GM12878 (cell line): Measurements from ENCODE around the gene CTPS1. TPM values are rescaled to one million over a fixed set of nuclear protein-coding genes. Genes with fewer than 3 reads are reported as not detected.
A peak's percentile ranks its signal among the peaks of the same experiment; 100 is the strongest.

Experiments
- ATAC-seq: fragments of 200-7000 bp; cut with Tn5 transposase; 3 replicates; pipeline ENCODE4 v1.9.1; 2020; ENCODE audit warnings: mild to moderate bottlenecking, moderate library complexity
- BruUV-seq: library from RNA; stranded (reverse); fragments of 400-500 nt; replicated peaks from 2 replicates; lab custom pipeline; 2021; lab: Mats Ljungman, UMichigan
- CTCF ChIA-PET: fragments of 300-600 bp; sonication (Branson Sonifier 250); formaldehyde crosslinking; extraction: SDS; loops from one replicate; lab custom pipeline; 2021; ENCODE audit warnings: inconsistent platforms; lab: Yijun Ruan, JAX
- POLR2A ChIA-PET: fragments of 350-600 bp; formaldehyde crosslinking; extraction: SDS; loops from one replicate; lab custom pipeline; 2021; ENCODE audit warnings: inconsistent platforms; lab: Charles Lee
- RAD21 ChIA-PET: fragments of 300-600 bp; sonication (Branson Sonifier 250); formaldehyde crosslinking; loops from one replicate; lab custom pipeline; 2023; ENCODE audit warnings: antibody characterized with exemption; ENCODE audit not compliant: unreplicated experiment; lab: Charles Lee
- SMC1A ChIA-PET: fragments of 300-600 bp; sonication (Branson Sonifier 250); formaldehyde crosslinking; loops from one replicate; lab custom pipeline; 2023; ENCODE audit not compliant: unreplicated experiment, uncharacterized antibody; lab: Charles Lee
- DNase-seq: peaks from one replicate; pipeline ENCODE4 v3.0.0-alpha.2; 2011; ENCODE audit warnings: low read depth, low spot score
- FAIRE-seq: peaks from 3 replicates; lab custom pipeline; 2011; peaks lifted over from hg19 to GRCh38; lab: Jason Lieb, UNC
- H2AFZ ChIP-seq: 2 replicates; pipeline ENCODE4 v1.6.0; 2011; ENCODE audit warnings: low read depth, low read length, control low read depth; ENCODE audit not compliant: control insufficient read depth
- H3K27ac ChIP-seq: 2 replicates; pipeline ENCODE4 v1.5.1; 2011; ENCODE audit warnings: control low read depth; ENCODE audit not compliant: control insufficient read depth, insufficient read depth
- H3K27me3 ChIP-seq, 2 experiments: replicated peaks in 1 of 2; 2 replicates each; pipeline versions ENCODE4 v1.6.0 to v1.6.1; 2011; ENCODE audit warnings: low read length in 1 of 2; ENCODE audit not compliant: control insufficient read depth in 2 of 2, insufficient read depth in 2 of 2
- H3K36me3 ChIP-seq, 2 experiments: 2 replicates each; pipeline ENCODE4 v1.5.1; 2011; ENCODE audit warnings: low read length in 1 of 2; ENCODE audit not compliant: control insufficient read depth in 2 of 2, insufficient read depth in 2 of 2
- H3K4me1 ChIP-seq: 2 replicates; pipeline ENCODE4 v1.6.1; 2011; ENCODE audit warnings: mild to moderate bottlenecking, low read length, moderate library complexity, mixed read lengths; ENCODE audit not compliant: control insufficient read depth, insufficient read depth
- H3K4me2 ChIP-seq: 2 replicates; pipeline ENCODE4 v1.6.0; 2011; ENCODE audit warnings: control low read depth; ENCODE audit not compliant: control insufficient read depth, insufficient read depth
- H3K4me3 ChIP-seq: fragments of 200-600 bp; sonication (generic); 2 replicates; pipeline ENCODE4 v1.5.1; 2016
- H3K79me2 ChIP-seq: 2 replicates; pipeline ENCODE4 v1.6.0; 2011; ENCODE audit warnings: low read length; ENCODE audit not compliant: control insufficient read depth, insufficient read depth
- H3K9ac ChIP-seq: 2 replicates; pipeline ENCODE4 v1.8.0; 2011; ENCODE audit warnings: low read length, control low read depth, mixed read lengths; ENCODE audit not compliant: control insufficient read depth, insufficient read depth
- H3K9me3 ChIP-seq: replicated peaks from 3 replicates; pipeline ENCODE4 v1.5.1; 2011; ENCODE audit warnings: mild to moderate bottlenecking, low read length; ENCODE audit not compliant: control insufficient read depth, insufficient read depth
- H4K20me1 ChIP-seq: 2 replicates; pipeline ENCODE4 v1.6.0; 2011; ENCODE audit not compliant: control insufficient read depth, insufficient read depth
- BCL11A ChIP-seq: IDR thresholded peaks from 2 replicates; pipeline ENCODE4 v1.6.1; 2011; ENCODE audit warnings: low read depth, low read length
- CBX5 ChIP-seq: sonication (generic); IDR thresholded peaks from 2 replicates; pipeline ENCODE4 v1.6.1; 2016; ENCODE audit warnings: low read depth, moderate library complexity, mild to moderate bottlenecking, inconsistent platforms
- CUX1 ChIP-seq: IDR thresholded peaks from 2 replicates; pipeline ENCODE4 v1.6.1; 2012; ENCODE audit warnings: improper control_type of control experiment, low read depth, low read length; ENCODE audit not compliant: insufficient replicate concordance
- EGR1 ChIP-seq, 2 experiments: IDR thresholded peaks; 1 replicate in 1 of 2; 2 replicates in 1 of 2; pipeline ENCODE4 v1.6.1; 2011 to 2012; ENCODE audit warnings: low read depth in 2 of 2, low read length in 2 of 2, borderline replicate concordance in 1 of 2, mild to moderate bottlenecking in 1 of 2, moderate library complexity in 1 of 2
- ESRRA ChIP-seq: IDR thresholded peaks from 2 replicates; pipeline ENCODE4 v1.6.1; 2012; ENCODE audit warnings: mild to moderate bottlenecking, low read length, improper control_type of control experiment
- IKZF2 ChIP-seq, 2 experiments: fragments of 450-650 bp; IDR thresholded peaks; 2 replicates each; pipeline ENCODE4 v1.6.1; 2017; ENCODE audit warnings: mild to moderate bottlenecking in 2 of 2, moderate library complexity in 2 of 2
- LARP7 ChIP-seq: fragments of 450-650 bp; IDR thresholded peaks from 2 replicates; pipeline ENCODE4 v1.6.1; 2017; ENCODE audit warnings: mild to moderate bottlenecking
- NKRF ChIP-seq: fragments of 450-650 bp; conservative IDR thresholded peaks from 2 replicates; pipeline ENCODE4 v1.6.1; 2017; ENCODE audit warnings: mild to moderate bottlenecking, moderate library complexity
- NR2F1 ChIP-seq: fragments of 450-650 bp; conservative IDR thresholded peaks from 2 replicates; pipeline ENCODE4 v1.6.1; 2017; ENCODE audit warnings: mild to moderate bottlenecking
- SMARCA5 ChIP-seq: fragments of 450-650 bp; IDR thresholded peaks from 2 replicates; pipeline ENCODE4 v1.6.1; 2017; ENCODE audit warnings: mild to moderate bottlenecking
- STAT3 ChIP-seq: IDR thresholded peaks from 2 replicates; pipeline ENCODE4 v1.6.1; 2011; ENCODE audit warnings: low read depth, low read length, improper control_type of control experiment
- TARDBP ChIP-seq: IDR thresholded peaks from 2 replicates; pipeline ENCODE4 v1.6.1; 2016; ENCODE audit warnings: borderline replicate concordance
- ZNF592 ChIP-seq: fragments of 450-650 bp; IDR thresholded peaks from 2 replicates; pipeline ENCODE4 v1.6.1; 2017; ENCODE audit warnings: mild to moderate bottlenecking, moderate library complexity
- WGBS: methylation state at CpG from one replicate; pipeline ENCODE4 v1.1.6; 2016; ENCODE audit warnings: low lambda C conversion rate; ENCODE audit not compliant: insufficient replicate concordance, insufficient coverage; ENCODE audit errors: missing lambda C conversion rate; 5-methylcytosine and 5-hydroxymethylcytosine counted together
- in situ Hi-C: fragments of 300-500 bp; cut with MboI; formaldehyde crosslinking; loops from 9 replicates; pipeline ENCODE4 v1.14.3; 2018; ENCODE audit warnings: mixed read lengths
- intact Hi-C: fragments of 100-400 bp; cut with micrococcal nuclease; formaldehyde crosslinking; loops from one replicate; pipeline ENCODE4 v1.14.2; 2022; ENCODE audit not compliant: unreplicated experiment
- polyA plus RNA-seq, 11 experiments: library from polyadenylated mRNA; depleted of rRNA in 4 of 11; unstranded in 6 of 11; stranded (reverse) in 5 of 11; fragments of >200 nt; fragmentation: Nextera tagmentation in 4 of 11; fragmentation: Illumina TruSeq in 1 of 11; extraction: Ambion mirVana in 4 of 11; extraction: Trizol in 1 of 11; gene quantifications; 1 replicate in 1 of 11; 2 replicates in 10 of 11; pipeline versions ENCODE4 v1.2.1 to v1.2.3, GENCODE V29; 2011 to 2016; ENCODE audit warnings: inconsistent platforms in 2 of 11, missing spikeins in 2 of 11, low read depth in 1 of 11
- total RNA-seq, 4 experiments: library from RNA; depleted of rRNA in 3 of 4; stranded (reverse); fragments of >200 nt in 3 of 4; fragmentation: Illumina TruSeq in 1 of 4; extraction: Trizol in 1 of 4; gene quantifications; 2 replicates each; pipeline versions ENCODE4 v1.2.1 to v1.2.3, GENCODE V29; 2013 to 2021

The CTPS1 gene
- total and polyA plus RNA-seq, 10 of the 15 experiments (the other 5 are each of a cell fraction or from before 2014, with no cell fraction given) = 27.5 to 106 (median 62.8) TPM

GRCh38 chr1:40980068-40980452 is 564 bp downstream of the CTPS1 start:
- H3K79me2 ChIP-seq = peaks cover 43% of the 10 kb centered on the region
- in situ Hi-C loops (no loop called here), intact Hi-C loops (no loop called here)
- H3K4me2 ChIP-seq = peak overlapping the region; percentile 78
- H3K36me3 ChIP-seq = peaks cover 0 to 10% of the 10 kb centered on the region in 2 experiments; a peak in 1 of 4 replicates
- peak overlapping the region; percentile 81 for H3K4me3 ChIP-seq
- peak overlapping the region; percentile 84 for H3K9ac ChIP-seq
- peak; percentile 19 for ATAC-seq
- no peaks in the 10 kb centered on the region; the same call in 1 of the 2 replicates for H4K20me1 ChIP-seq
- DNase-seq = no peak
- peak overlapping the region; percentile 81 for H3K27ac ChIP-seq
- peaks cover 4% of the 10 kb centered on the region; the same call in 1 of the 2 replicates for H3K4me1 ChIP-seq
- 4% methylated on average over 33 of the region's 50 CpGs for WGBS
- H3K27me3 ChIP-seq = no peaks in the 10 kb centered on the region
- SMC1A ChIA-PET = interaction anchor here (0.9 to 1.3 kb wide), 3 partner anchors 19 to 269 kb away, joined by 3 to 4 read pairs (median 3); no protein-coding TSS in a partner anchor
- CTCF ChIA-PET = interaction anchor here (0.6 to 0.8 kb wide), 3 partner anchors 24 to 27 kb away, joined by 3 to 4 read pairs (median 3); no protein-coding TSS in a partner anchor
- RAD21 ChIA-PET = interaction anchor here (1.4 to 4.1 kb wide), 3 partner anchors 24 to 261 kb away, joined by 4 to 19 read pairs (median 4); no protein-coding TSS in a partner anchor
- H3K9me3 ChIP-seq = no peaks in the 10 kb centered on the region
- no peak for FAIRE-seq
- H2AFZ ChIP-seq = peak overlapping the region; percentile 20
- no TSS peak for BruUV-seq
- POLR2A ChIA-PET = interaction anchor here (0.8 to 1.3 kb wide), 5 partner anchors 10 to 122 kb away, joined by 3 to 5 read pairs (median 4); partner anchors contain the start of gene CITED4
- 0 out of 2 replicates have a peak, but pooled peaks have one; percentile 27 for TF ChIP-seq NR2F1
- no peak for TF ChIP-seq CUX1
- no peak for TF ChIP-seq EGR1 (IDR thresholded peaks at IDR 0.05; ENCODE audit: borderline replicate concordance in 1 of 2, low read depth in 2 of 2, low read length in 2 of 2)
- TF ChIP-seq CBX5 = no peak
- TF ChIP-seq STAT3 = no peak
- TF ChIP-seq LARP7 = peak; percentile 74
- no peak for TF ChIP-seq TARDBP
- no peak for TF ChIP-seq IKZF2 (IDR thresholded peaks at IDR 0.05)
- 0 out of 2 replicates have a peak, but pooled peaks have one; percentile 72 for TF ChIP-seq NKRF
- no peak for TF ChIP-seq ZNF592
- no peak for TF ChIP-seq ESRRA
- 0 out of 2 replicates have a peak, but pooled peaks have one; percentile 68 for TF ChIP-seq SMARCA5
- TF ChIP-seq BCL11A = no peak
